HG03460 (cell line): Measurements from ENCODE around the gene ZFAND3.
"Not testable (repeated sequence)": the region's sequence is repeated elsewhere in the genome, so short reads cannot be mapped to it uniquely, and the experiment has no call there.

Experiments used
- ATAC-seq: cut with Tn5 transposase; IDR thresholded peaks from one replicate; pipeline ENCODE4 v1.9.1; 2021; ENCODE audit not compliant: unreplicated experiment

The ZFAND3 gene

DNA sequence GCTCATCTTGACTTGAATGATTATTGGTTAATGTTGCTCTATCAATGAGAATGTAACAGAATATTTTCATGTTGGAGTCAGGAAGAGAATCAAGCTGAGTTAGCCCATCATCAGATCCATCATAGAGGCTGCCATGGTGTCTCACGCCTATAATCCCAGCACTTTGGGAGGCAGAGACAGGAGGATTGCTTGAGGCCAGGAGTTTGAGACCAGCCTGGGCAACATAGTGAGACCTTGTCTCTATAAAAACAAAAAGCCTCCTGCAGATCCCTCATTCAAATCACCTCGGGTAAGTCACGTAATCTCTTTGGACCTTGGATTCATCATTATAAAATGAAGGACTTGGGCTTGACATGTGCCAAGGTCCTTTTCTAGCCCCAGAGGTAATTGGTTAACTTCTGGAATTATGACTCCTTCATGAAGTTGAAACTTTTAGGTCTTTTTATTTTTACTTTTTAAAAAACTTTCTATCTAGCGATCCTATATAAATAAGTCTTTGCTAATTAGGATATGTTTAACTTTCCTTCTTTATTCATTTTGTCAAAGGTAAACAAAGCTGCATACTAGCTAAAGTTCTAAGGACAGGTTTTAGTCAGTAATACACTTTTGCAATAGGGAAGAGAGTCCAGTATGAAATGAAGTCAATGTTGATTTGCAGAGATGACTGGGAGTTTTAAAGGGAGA is 110.9 kb downstream of the ZFAND3 start:
- no peak for ATAC-seq

DNA sequence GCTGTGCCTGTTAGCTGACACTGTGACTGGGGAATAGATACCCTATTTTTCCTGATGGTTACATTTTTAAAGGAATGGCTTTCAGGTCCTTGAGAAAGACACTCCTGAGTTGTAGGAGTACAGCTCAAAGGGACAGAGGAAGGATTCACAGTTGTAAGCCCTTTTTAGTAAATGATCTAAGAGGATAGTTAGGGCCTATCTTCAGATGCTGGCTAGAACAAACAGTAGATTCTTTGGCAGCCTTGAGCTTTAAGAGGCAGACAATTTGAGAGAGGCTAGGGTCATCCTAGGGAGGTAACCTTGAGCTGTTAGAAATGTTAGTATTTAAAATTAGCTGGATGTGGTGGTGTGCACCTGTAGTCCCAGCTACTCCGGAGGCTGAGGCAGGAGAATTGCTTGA is 111.5 kb downstream of the ZFAND3 start:
- ATAC-seq, result no peak

DNA sequence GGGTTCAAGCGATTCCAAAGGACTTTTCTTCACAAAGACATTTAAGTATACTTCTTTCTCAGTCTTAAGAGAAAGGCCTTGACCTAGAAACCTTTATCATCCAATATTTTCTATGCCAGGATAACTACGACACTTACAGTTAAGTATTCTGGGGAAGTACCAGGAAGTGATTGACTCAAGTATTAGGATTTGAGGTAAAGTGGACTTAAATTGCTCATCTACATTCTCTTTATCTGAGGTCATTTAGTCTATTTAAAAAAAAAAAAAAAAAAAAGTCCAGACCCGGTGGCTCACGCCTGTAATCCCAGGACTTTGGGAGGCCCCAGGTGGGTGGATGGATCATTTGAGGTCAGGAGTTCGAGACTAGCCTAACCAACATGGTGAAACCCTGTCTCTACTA is 114.7 kb downstream of the ZFAND3 start:
- ATAC-seq, result no peak

DNA sequence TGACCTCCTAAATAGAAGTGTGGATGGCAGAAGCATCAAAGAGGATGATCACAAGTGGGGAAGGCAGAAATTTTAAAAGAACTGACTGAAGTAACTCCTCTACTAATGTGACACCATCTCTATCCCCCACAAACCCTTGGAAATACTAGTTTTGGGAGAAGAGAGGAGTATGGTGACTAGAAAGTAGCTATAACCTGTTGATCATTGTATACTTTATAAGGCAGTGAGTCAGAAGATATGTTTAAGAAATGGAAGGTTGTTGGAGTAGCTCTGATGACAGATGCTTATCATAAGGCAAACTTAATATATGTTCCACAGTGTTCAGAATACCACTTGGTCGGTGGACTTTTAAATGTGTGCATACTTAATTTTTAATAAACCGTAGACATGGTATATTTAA is 116.6 kb downstream of the ZFAND3 start:
- no peak for ATAC-seq

DNA sequence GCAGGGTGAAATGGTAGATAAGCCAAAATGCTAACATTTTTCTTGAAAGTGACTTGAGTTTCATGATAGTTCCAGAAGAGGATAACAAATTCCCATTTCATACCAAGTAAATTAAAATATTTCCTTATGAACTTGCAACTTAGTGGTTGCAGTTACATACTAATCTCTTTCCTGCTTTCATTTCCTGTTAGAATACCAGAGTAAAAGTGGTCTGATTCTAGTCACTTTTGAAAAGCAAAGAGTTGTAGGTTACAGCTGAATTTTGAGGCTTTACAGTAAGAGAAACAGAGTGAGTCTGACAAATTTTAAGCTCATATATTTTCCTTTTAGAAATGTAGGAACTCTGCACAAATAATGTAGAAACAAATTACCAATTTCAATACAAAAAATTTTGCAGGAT is 117.4 kb downstream of the ZFAND3 start:
- no peak for ATAC-seq

DNA sequence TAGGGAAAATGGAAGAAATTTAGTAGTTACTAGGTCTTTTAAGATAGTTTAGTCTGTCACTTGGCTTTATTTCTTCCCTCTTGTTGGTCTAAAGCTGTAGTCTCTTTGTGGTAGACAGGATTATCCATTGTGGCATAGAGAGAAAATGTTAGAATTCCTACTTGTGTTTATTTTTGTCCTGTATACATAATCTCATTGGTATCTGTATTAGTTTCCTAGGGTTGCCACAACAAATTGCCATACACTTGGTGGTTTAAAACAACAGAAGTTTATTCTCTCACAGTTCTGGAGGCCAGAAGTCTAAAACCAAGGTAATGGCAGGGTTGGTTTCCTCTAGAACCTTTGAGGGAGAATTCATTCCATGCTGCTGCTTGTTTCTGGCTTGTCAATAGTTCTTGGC is 119.4 kb downstream of the ZFAND3 start:
- no peak for ATAC-seq

DNA sequence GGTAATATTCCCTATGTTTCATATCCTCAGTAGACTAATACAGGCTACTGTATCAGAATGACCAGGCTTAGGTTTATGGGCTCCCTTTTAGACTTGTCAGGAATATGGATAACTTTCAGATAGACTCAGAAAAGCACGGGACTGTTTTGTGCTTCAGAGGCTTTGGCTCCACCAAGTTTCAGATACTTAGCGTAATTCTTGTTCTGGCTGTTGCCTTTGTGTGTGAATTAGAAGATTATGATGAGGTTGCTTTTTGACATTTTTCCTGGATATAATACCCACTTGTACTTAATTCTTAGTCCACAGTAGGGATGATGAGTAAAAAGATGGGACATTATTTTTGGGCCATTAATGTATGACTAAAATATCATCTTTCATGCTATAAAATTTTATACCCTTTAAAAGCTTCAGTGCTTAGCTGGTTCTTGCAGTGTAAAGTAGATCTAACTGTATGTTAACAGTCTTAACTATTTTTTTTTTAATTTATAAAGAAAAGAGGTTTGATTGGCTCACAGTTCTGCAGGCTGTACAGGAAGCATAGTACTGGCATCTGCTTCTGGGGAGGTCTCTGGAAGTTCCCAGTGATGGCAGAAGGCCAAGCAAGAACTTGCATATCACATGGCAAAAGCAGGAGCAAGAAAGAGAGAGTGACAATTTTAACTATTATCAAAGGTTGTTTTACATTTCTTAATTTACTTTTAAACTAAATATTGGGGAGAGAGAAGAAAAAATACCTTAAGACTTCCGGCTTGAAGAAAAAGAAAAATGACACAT is 120.7 kb downstream of the ZFAND3 start:
- ATAC-seq, result no peak

DNA sequence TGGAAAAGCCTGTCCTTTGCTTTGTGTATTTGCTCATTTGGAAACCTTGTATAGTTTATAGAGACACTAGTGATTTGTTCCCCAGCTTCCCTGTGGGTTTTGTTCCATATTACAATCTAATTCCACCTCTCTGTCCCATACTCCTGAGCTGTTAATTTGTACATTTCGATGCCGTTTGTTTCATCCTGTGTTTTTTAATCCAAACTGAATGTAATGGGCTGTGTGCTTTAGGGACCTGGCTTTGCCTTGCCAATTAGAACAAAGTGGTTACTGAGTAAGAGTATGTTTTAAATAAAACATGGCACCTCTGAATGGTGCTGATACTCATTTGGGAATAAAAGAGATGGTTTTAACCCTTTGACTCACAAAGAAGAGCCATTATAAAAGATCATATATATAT is 122.3 kb downstream of the ZFAND3 start:
- ATAC-seq, result no peak

DNA sequence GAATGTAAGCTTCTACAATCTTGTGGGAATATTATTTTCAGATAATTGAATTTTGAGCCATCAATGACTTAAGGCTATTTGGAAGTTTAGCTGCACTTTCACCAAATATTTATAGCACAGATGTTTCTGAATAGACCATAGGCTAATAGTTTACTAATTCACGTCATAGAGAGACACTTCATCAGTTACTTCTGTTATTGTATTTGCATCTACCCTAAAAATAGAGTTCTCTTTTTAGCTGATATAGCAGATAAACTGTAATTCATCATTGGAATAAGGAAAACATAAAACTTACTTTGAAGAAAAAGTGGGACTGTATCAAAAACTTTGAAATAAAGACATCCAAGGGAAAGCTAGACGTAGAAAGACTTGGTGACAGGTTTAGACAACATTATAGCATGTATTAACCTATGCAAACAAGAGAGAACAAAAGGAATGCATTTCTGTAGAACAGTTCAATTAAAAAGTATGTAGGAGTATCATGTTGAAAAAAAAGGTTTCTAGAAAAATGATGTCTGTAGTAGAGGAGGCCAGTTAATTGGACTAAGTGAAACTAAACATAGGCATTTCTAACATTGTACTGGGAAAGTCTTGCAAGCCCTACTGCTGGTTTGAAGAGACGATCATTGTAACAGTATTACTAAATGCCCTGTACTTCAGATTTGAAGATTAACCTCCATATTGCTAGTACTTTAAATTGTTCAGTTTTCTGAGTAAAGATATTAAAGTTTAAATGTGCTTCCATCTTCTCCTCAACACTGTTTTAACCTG is 123.3 kb downstream of the ZFAND3 start:
- ATAC-seq, result no peak

DNA sequence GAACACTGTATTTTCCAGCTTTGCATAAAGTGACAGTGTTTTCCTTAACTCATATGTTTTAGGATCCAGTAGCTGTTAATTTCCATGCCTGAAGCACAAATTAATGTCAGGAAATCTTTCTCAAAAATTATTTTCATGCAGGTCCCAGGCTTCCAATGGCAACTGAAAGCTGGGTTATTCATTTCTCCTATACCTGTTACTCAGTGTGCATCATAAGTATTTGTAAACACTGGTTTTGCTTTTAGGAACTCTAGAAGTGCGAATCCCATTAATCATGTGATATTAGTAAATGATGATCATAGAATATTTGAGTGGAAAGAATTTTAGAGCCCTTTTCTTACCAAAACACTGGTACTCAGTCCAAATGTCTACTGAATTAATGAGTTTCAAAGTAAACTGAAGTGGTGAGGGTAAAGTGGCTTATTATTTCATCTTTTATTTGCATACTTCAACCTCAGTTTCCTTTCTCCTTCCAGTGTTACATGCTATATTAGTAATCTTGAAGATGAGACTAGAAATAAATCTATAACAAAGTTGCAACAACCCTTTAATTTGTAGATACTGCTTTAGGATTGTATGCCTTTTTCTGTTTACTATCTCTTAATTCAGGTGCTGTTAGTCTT is 124.0 kb downstream of the ZFAND3 start:
- no peak for ATAC-seq

DNA sequence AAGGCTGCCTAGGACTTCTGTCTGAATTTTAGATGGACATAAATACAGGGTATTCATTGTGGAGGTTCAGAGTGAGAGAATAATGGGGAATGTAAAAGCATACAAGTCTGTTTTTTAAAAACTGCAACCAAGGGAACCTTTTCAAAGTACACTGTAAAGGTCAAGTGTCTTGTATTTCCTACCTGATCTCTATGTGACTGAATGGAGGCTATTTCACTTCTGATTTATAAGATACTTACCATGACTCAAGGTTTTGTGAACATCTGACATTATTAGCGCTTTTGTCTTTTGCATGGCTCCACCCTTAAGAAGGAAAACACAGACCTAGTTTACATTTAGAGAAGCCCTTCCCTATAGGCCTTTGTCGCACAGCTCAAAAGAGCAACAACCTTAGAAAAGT is 126.5 kb downstream of the ZFAND3 start:
- no peak for ATAC-seq

DNA sequence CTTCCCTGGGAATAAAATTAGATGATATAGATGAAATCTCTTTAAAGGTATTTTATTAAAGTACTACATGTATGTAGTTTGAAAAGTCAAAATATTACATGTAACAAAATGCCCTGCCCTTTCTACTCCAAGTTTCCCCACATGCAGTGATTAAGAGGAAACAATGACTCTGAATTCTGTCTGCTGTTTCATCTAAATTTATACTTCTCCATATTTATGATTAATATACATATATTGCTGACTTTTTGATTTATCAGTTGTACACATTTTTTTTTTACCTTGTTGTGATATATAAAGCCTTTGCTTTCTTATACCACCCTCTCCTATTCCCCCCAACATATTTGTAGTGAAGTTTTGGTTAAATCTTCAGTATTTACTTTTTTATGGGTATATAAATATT is 127.9 kb downstream of the ZFAND3 start:
- no peak for ATAC-seq

DNA sequence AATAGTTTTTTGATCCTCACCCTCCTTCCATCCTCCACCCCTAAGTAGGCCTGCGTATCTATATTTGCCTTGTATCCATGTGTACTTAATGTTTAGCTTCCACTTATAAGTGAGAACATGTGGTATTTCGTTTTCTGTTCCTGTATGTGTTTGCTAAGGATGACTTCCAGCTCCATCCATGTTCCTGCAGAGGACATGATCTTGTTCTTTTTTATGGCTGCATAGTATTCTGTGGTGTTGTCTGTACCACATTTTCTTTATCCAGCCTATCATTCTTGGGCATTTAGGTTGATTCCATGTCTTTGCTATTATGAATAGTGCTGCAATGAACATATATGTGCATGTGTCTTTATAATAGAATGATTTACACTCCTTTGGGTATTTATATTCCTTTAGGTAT is 129.1 kb downstream of the ZFAND3 start:
- not testable (repeated sequence) for ATAC-seq

DNA sequence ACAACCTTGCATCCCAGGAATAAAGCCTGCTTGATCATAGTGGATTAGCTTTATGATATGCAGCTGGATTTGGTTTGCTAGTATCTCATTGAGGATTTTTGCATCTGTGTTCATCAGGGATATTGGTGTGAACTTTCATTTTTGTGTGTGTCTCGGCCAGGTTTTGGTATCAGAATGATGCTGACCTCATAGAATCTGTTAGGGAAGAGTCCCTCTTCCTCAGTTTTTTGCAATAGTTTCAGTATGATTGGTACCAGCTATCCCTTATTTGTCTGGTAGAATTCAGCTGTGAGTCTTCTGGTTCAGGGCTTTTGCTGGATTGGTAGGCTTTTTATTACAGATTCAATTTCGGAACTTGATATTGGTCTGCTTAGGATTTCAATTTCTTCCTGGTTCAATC is 132.5 kb downstream of the ZFAND3 start:
- no peak for ATAC-seq

DNA sequence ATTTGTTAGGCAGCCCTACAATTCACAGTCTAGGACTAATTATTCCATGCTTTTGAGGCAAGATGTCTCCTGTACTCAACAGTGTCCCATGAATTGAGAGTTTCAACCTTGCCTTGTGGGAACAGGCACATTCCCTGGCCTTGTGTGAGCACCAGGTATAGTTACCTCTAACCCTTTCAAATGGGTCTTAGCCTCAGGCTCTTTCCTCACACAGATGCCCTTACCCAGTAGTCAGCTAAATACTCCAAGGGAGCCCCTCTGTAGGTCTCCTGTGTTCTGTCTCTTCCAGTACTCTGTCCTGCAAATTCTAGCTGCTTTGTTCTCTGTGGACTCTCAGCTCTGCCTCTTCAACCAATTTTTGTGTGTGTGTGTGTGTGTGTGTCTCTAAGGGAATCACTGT is 135.3 kb downstream of the ZFAND3 start:
- no peak for ATAC-seq

DNA sequence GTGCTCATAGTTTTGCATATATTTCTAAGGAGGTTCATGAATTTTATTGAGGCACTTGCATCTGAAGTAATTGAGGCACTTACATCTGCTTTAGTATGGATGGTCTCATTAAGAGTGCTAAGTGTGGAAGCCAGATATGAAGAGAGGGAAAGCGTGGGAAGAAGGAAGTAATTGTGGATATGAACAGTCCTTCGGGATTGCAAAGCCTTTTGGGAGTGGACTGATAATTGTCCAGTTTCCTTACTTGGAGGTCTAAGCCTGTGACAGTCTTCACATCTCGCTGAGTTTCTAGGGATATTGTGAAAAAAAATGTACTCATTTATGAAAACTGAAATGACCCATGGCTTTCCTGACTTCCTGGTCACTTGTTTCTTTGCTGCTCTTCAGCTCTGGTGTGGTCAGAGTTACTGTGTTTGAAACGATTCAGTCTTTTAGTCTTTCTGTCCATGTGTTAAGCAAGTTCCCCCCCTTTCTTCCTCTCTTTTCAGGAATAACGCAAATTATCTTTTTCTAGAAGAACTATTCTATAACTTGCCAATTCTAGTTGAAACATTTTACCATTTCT is 137.3 kb downstream of the ZFAND3 start:
- no peak for ATAC-seq

DNA sequence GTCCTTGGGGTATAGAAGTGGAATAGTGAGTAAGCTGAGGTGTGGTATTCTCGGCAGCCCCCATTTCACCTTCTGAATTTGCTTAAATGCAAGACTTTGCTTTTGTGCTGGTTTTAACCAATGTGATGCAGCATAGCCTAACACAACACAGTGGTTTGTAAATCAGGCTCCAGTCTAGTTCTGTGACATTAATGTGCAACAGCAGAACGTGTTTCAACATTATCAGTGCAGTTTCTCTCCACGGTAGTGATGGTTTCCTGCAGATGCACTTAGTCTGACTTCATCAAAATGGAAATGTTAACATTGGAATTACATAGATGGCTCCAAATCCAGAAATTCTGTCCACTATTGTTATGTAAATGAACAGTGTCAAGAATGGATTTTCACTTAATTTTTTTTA is 139.5 kb downstream of the ZFAND3 start:
- ATAC-seq, result no peak

DNA sequence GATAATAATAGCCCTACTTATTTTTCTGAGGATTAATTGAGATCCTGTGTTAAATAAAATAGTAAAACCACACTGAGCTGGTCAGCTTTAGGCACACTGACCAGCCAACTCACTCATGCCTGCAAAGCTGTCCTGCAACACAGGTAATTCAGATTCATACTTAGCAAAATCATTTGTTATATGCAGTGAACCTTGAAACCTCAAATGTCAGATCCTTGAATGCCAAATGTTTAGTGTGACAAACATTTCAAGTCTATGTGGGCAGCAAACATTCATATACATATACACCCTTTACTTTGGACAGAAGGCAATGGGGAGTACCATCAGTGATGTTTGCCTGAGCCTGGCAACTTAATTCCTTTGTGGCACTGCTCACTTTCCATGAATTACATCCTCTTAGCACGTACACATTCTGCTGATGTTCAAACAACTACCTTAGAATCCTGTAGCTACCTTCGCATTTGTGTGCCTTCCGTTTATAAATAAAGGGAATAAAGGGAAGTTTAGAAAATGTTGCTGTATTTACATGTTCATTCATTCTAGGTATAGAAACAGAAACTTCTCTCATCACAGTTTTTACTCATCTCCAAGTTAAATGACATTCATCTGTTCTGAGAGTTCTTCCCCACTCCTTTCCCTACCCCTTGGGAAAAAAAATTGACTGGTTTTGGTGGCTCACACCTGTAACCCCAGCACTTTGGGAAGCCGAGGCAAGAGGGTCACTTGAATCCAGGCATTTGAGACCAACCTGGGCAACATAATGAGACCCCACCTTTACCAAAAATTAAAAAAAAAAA is 140.8 kb downstream of the ZFAND3 start:
- ATAC-seq, result no peak

DNA sequence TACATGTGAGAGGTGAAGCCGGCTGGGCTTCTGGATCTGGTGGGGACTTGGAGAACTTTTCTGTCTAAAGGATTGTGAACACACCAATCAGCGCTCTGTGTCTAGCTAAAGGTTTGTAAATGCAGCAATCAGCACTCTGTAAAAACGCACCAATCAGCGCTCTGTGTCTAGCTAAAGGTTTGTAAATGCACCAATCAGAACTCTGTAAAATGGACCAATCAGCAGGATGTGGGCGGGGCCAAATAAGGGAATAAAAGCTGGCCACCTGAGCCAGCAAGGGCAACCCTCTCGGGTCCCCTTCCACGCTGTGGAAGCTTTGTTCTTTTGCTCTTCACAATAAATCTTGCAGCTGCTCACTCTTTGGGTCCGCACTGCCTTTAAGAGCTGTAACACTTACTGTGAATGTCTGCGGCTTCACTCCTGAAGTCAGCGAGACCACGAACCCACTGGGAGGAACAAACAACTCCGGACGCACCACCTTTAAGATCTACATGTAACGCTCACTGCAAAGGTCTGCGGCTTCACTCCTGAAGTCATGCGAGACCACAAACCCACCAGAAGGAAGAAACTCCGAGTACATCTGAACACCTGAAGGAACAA is 143.1 kb downstream of the ZFAND3 start:
- not testable (repeated sequence) for ATAC-seq
